HCT116 (cell line): Measurements from ENCODE around the gene UGT1A3. TPM values are rescaled to one million over a fixed set of nuclear protein-coding genes. Genes with fewer than 3 reads are reported as not detected.

Source experiments
- ATAC-seq: fragments of 200-7000 bp; cut with Tn5 transposase; 2 replicates; pipeline ENCODE4 v1.9.1; 2020; ENCODE audit warnings: mild to moderate bottlenecking, moderate library complexity
- BruUV-seq: library from RNA; stranded (reverse); fragments of 400-500 nt; replicated peaks from 2 replicates; lab custom pipeline; 2021; lab: Mats Ljungman, UMichigan
- CTCF ChIA-PET: fragments of 300-600 bp; sonication (Branson Sonifier 250); formaldehyde crosslinking; loops from one replicate; lab custom pipeline; 2021; ENCODE audit warnings: antibody characterized with exemption; lab: Charles Lee
- POLR2A ChIA-PET: fragments of 300-600, 350-600 bp; sonication (Branson Sonifier 250); formaldehyde crosslinking; loops from one replicate; lab custom pipeline; 2021; ENCODE audit warnings: antibody characterized with exemption; lab: Charles Lee
- RAD21 ChIA-PET, 2 experiments: fragments of 300-600 bp; sonication (Branson Sonifier 250); formaldehyde crosslinking; loops; one replicate each; lab custom pipeline; 2023; ENCODE audit warnings: low total read pairs in 2 of 2; ENCODE audit not compliant: uncharacterized antibody in 2 of 2, unreplicated experiment in 2 of 2, low non-redundant PET in 1 of 2; lab: Charles Lee
- DNase-seq: peaks from one replicate; pipeline ENCODE4 v3.0.0-alpha.2; 2010; ENCODE audit warnings: low read depth, low spot score
- H2AFZ ChIP-seq: fragments of 200-600 bp; shearing (Covaris generic), sonication (generic); 2 replicates; pipeline ENCODE4 v1.6.1; 2017; ENCODE audit warnings: low read depth, mixed run types, mixed read lengths, antibody characterized with exemption, low read length; ENCODE audit not compliant: poor library complexity, severe bottlenecking
- H3K27ac ChIP-seq: 2 replicates; pipeline ENCODE4 v1.5.1; 2012; ENCODE audit warnings: low read depth, low read length
- H3K27me3 ChIP-seq: fragments of 200-600 bp; sonication (generic); 2 replicates; pipeline ENCODE4 v1.6.1; 2016; ENCODE audit warnings: mixed run types, low read length, mixed read lengths; ENCODE audit not compliant: insufficient read depth
- H3K36me3 ChIP-seq, 2 experiments: fragments of 200-500 bp in 1 of 2; fragments of 200-600 bp in 1 of 2; sonication (Bioruptor generic) in 1 of 2; sonication (generic) in 1 of 2; 2 replicates each; pipeline versions ENCODE4 v1.5.1 to v1.6.1; 2014 to 2016; ENCODE audit warnings: low read length in 2 of 2, inconsistent platforms in 1 of 2, mixed read lengths in 1 of 2, mixed run types in 1 of 2; ENCODE audit not compliant: insufficient read depth in 2 of 2, control insufficient read depth in 1 of 2
- H3K4me1 ChIP-seq, 2 experiments: fragments of 200-600 bp in 1 of 2; sonication (generic) in 1 of 2; 2 replicates each; pipeline versions ENCODE4 v1.5.1 to v1.6.1; 2012 to 2017; ENCODE audit warnings: low read length in 2 of 2, inconsistent platforms in 1 of 2, mild to moderate bottlenecking in 1 of 2, mixed read lengths in 1 of 2, mixed run types in 1 of 2, moderate library complexity in 1 of 2; ENCODE audit not compliant: insufficient read depth in 2 of 2, control insufficient read depth in 1 of 2
- H3K4me2 ChIP-seq: fragments of 200-600 bp; sonication (generic); 2 replicates; pipeline ENCODE4 v1.6.1; 2017; ENCODE audit warnings: mixed run types, low read length, mixed read lengths
- H3K4me3 ChIP-seq, 2 experiments: fragments of 200-600 bp in 1 of 2; sonication (generic) in 1 of 2; replicated peaks in 1 of 2; 2 replicates each; pipeline ENCODE4 v1.5.1; 2011 to 2016; ENCODE audit warnings: low read length in 2 of 2, control low read depth in 1 of 2, low read depth in 1 of 2, mild to moderate bottlenecking in 1 of 2, mixed read lengths in 1 of 2, mixed run types in 1 of 2
- H3K79me2 ChIP-seq: fragments of 200-600 bp; sonication (generic); 2 replicates; pipeline ENCODE4 v1.6.1; 2017; ENCODE audit warnings: mild to moderate bottlenecking, mixed run types, low read length, moderate library complexity, mixed read lengths; ENCODE audit not compliant: insufficient read depth
- H3K9ac ChIP-seq: fragments of 200-600 bp; sonication (generic); 2 replicates; pipeline ENCODE4 v1.6.1; 2016; ENCODE audit warnings: low read length, mixed read lengths
- H3K9me2 ChIP-seq: fragments of 200-600 bp; sonication (generic), shearing (Covaris generic); 2 replicates; pipeline ENCODE4 v1.6.1; 2017; ENCODE audit warnings: mixed run types, mild to moderate bottlenecking, moderate library complexity; ENCODE audit not compliant: insufficient read depth
- H3K9me3 ChIP-seq, 2 experiments: fragments of 200-500 bp in 1 of 2; fragments of 200-600 bp in 1 of 2; sonication (Bioruptor generic) in 1 of 2; sonication (generic) in 1 of 2; 2 replicates each; pipeline ENCODE4 v1.6.1; 2014 to 2017; ENCODE audit warnings: low read length in 2 of 2, mixed read lengths in 2 of 2, inconsistent platforms in 1 of 2, low read depth in 1 of 2, mild to moderate bottlenecking in 1 of 2, mixed run types in 1 of 2, moderate library complexity in 1 of 2; ENCODE audit not compliant: control insufficient read depth in 1 of 2, insufficient read depth in 1 of 2
- H4K20me1 ChIP-seq: fragments of 200-600 bp; sonication (generic), shearing (Covaris generic); 2 replicates; pipeline ENCODE4 v1.6.1; 2017; ENCODE audit warnings: mixed run types, mild to moderate bottlenecking, moderate library complexity; ENCODE audit not compliant: insufficient read depth
- CBX3 ChIP-seq: IDR thresholded peaks from 2 replicates; pipeline ENCODE4 v1.6.1; 2012; ENCODE audit warnings: low read depth
- CEBPB ChIP-seq: IDR thresholded peaks from 2 replicates; pipeline ENCODE4 v1.6.1; 2012; ENCODE audit warnings: low read depth
- EGR1 ChIP-seq: IDR thresholded peaks from 2 replicates; pipeline ENCODE4 v1.6.1; 2012; ENCODE audit warnings: low read depth
- ELF1 ChIP-seq: IDR thresholded peaks from 2 replicates; pipeline ENCODE4 v1.6.1; 2012; ENCODE audit warnings: low read depth, borderline replicate concordance
- EZH2phosphoT487 ChIP-seq: fragments of 200-600 bp; IDR thresholded peaks from 2 replicates; pipeline ENCODE4 v1.6.1; 2018; ENCODE audit warnings: antibody characterized with exemption, borderline replicate concordance
- FOSL1 ChIP-seq: IDR thresholded peaks from 2 replicates; pipeline ENCODE4 v1.6.1; 2012; ENCODE audit warnings: low read depth
- JUND ChIP-seq: IDR thresholded peaks from 2 replicates; pipeline ENCODE4 v1.6.1; 2012
- POLR2A ChIP-seq: IDR thresholded peaks from 2 replicates; pipeline ENCODE4 v1.7.0; 2011; ENCODE audit warnings: borderline replicate concordance; ENCODE audit not compliant: insufficient read depth, insufficient read length; ENCODE audit errors: extremely low read depth
- POLR2AphosphoS5 ChIP-seq: IDR thresholded peaks from 2 replicates; pipeline ENCODE4 v1.6.1; 2011; ENCODE audit warnings: mild to moderate bottlenecking, low read depth, low read length, moderate library complexity
- RAD21 ChIP-seq: IDR thresholded peaks from 2 replicates; pipeline ENCODE4 v1.6.1; 2012; ENCODE audit warnings: low read depth, mild to moderate bottlenecking
- SIN3A ChIP-seq: IDR thresholded peaks from 2 replicates; pipeline ENCODE4 v1.6.1; 2012; ENCODE audit warnings: low read depth
- SP1 ChIP-seq: IDR thresholded peaks from 2 replicates; pipeline ENCODE4 v1.6.1; 2012; ENCODE audit warnings: low read depth
- TCF7L2 ChIP-seq: IDR thresholded peaks from 2 replicates; pipeline ENCODE4 v1.7.0; 2011; ENCODE audit warnings: borderline replicate concordance, inconsistent platforms; ENCODE audit not compliant: insufficient read depth, insufficient read length; ENCODE audit errors: extremely low read depth
- YY1 ChIP-seq: IDR thresholded peaks from 2 replicates; pipeline ENCODE4 v1.6.1; 2011; ENCODE audit warnings: low read length, low read depth, moderate library complexity, mild to moderate bottlenecking; ENCODE audit not compliant: insufficient replicate concordance; ENCODE audit errors: extremely low read depth
- ZFX ChIP-seq: fragments of 450-650 bp; IDR thresholded peaks from 2 replicates; pipeline ENCODE4 v1.6.1; 2017
- ZNF274 ChIP-seq: fragments of 200-500 bp; sonication (Bioruptor generic); IDR thresholded peaks from 2 replicates; pipeline ENCODE4 v1.6.1; 2014; ENCODE audit warnings: mild to moderate bottlenecking, low read depth, low read length, inconsistent platforms
- intact Hi-C: fragments of 100-400 bp; cut with micrococcal nuclease; formaldehyde crosslinking; loops from 2 replicates; pipeline ENCODE4 v1.10.0; 2022
- total RNA-seq: library from RNA; stranded (reverse); gene quantifications from one replicate; pipeline ENCODE4 v1.2.1, GENCODE V29; 2021; ENCODE audit not compliant: unreplicated experiment
- TF ChIP-seq, protein P1 (sequence below): IDR thresholded peaks from 2 replicates; pipeline ENCODE4 v1.6.1; 2012
- TF ChIP-seq, protein P2 (sequence below): IDR thresholded peaks from 2 replicates; pipeline ENCODE4 v1.6.1; 2012; ENCODE audit warnings: low read depth
- TF ChIP-seq, protein P3 (sequence below), 3 experiments: fragments of 200-600 bp in 1 of 3; sonication (generic) in 1 of 3; IDR thresholded peaks in 2 of 3; conservative IDR thresholded peaks in 1 of 3; 2 replicates each; pipeline ENCODE4 v1.5.1; 2012 to 2017; ENCODE audit warnings: low read depth in 2 of 3, low read length in 2 of 3, antibody characterized with exemption in 1 of 3, borderline replicate concordance in 1 of 3, control low read depth in 1 of 3, mild to moderate bottlenecking in 1 of 3, mixed read lengths in 1 of 3, mixed run types in 1 of 3, moderate library complexity in 1 of 3; ENCODE audit not compliant: insufficient read depth in 1 of 3

The UGT1A3 gene
- total RNA-seq, 1 experiment from 2014 or later = not detected

DNA sequence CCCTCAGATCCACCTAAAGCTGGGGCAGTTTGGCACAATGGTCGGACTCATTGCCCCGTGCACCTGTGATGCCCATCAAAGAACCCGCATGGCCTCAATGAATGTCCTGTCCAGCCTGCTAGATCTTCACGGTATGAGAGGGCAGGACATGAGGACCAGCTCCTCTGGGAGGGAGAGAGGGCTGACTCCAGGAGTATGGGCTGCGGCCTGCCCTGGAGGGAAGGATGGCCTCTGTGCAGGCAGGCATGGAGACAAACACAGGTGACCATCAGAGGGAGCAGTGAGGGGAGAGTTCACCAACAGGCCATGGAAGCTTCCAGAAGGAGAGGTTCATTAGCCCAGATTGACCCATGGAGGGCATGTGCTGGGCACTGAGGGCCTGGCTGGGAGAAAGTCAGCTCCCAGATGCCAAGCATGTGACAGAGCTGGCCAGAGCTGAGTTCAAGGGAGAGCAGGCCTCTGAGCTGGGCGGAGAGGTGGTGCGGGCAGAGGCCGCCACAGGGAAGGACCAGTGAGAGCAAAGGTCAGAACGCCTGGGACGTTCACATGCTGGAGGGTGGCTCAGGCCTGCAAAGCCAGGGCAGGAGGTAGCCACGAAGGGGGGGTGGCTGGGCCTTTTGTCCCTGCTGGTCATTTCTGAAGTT is 89.3 kb downstream of the UGT1A3 start:
- H4K20me1 ChIP-seq = no peaks in the 10 kb centered on the region
- intact Hi-C loops = no loop called here

More for the DNA sequence above, 89.3 kb downstream of the UGT1A3 start:
- Histone ChIP-seq H3K27me3 (no peaks in the 10 kb centered on the region), H3K36me3 (no peaks in the 10 kb centered on the region), H3K4me1 (no peaks in the 10 kb centered on the region), H3K27ac (no peak overlapping the region), H3K9ac (no peak overlapping the region), H3K9me2 (no peaks in the 10 kb centered on the region), H2AFZ (no peak overlapping the region), H3K9me3 (no peaks in the 10 kb centered on the region), H3K79me2 (no peaks in the 10 kb centered on the region), H3K4me3 (no peak overlapping the region), H3K4me2 (no peak overlapping the region)
- ChIA-PET CTCF (no interaction called here), RAD21 (no interaction called here), POLR2A (no interaction called here)
- ATAC-seq (no peak), DNase-seq (no peak)
- no TSS peak for BruUV-seq
- TF ChIP-seq FOSL1 = no peak
- TF ChIP-seq EGR1 = no peak
- no peak for TF ChIP-seq RAD21
- no peak for TF ChIP-seq CEBPB
- no peak for TF ChIP-seq TCF7L2
- no peak for TF ChIP-seq CBX3
- TF ChIP-seq, protein P1, sequence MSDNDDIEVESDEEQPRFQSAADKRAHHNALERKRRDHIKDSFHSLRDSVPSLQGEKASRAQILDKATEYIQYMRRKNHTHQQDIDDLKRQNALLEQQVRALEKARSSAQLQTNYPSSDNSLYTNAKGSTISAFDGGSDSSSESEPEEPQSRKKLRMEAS = no peak
- TF ChIP-seq, protein P2, sequence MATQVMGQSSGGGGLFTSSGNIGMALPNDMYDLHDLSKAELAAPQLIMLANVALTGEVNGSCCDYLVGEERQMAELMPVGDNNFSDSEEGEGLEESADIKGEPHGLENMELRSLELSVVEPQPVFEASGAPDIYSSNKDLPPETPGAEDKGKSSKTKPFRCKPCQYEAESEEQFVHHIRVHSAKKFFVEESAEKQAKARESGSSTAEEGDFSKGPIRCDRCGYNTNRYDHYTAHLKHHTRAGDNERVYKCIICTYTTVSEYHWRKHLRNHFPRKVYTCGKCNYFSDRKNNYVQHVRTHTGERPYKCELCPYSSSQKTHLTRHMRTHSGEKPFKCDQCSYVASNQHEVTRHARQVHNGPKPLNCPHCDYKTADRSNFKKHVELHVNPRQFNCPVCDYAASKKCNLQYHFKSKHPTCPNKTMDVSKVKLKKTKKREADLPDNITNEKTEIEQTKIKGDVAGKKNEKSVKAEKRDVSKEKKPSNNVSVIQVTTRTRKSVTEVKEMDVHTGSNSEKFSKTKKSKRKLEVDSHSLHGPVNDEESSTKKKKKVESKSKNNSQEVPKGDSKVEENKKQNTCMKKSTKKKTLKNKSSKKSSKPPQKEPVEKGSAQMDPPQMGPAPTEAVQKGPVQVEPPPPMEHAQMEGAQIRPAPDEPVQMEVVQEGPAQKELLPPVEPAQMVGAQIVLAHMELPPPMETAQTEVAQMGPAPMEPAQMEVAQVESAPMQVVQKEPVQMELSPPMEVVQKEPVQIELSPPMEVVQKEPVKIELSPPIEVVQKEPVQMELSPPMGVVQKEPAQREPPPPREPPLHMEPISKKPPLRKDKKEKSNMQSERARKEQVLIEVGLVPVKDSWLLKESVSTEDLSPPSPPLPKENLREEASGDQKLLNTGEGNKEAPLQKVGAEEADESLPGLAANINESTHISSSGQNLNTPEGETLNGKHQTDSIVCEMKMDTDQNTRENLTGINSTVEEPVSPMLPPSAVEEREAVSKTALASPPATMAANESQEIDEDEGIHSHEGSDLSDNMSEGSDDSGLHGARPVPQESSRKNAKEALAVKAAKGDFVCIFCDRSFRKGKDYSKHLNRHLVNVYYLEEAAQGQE = no peak
- TF ChIP-seq POLR2AphosphoS5 = no peak
- TF ChIP-seq, protein P3, sequence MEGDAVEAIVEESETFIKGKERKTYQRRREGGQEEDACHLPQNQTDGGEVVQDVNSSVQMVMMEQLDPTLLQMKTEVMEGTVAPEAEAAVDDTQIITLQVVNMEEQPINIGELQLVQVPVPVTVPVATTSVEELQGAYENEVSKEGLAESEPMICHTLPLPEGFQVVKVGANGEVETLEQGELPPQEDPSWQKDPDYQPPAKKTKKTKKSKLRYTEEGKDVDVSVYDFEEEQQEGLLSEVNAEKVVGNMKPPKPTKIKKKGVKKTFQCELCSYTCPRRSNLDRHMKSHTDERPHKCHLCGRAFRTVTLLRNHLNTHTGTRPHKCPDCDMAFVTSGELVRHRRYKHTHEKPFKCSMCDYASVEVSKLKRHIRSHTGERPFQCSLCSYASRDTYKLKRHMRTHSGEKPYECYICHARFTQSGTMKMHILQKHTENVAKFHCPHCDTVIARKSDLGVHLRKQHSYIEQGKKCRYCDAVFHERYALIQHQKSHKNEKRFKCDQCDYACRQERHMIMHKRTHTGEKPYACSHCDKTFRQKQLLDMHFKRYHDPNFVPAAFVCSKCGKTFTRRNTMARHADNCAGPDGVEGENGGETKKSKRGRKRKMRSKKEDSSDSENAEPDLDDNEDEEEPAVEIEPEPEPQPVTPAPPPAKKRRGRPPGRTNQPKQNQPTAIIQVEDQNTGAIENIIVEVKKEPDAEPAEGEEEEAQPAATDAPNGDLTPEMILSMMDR (IDR thresholded peaks at IDR 0.05 in 2 of 3, conservative IDR thresholded peaks at IDR 0.05 in 1 of 3; ENCODE audit: borderline replicate concordance in 1 of 3, insufficient read depth in 1 of 3, low read depth in 2 of 3, low read length in 2 of 3) = no peak
- no peak for TF ChIP-seq SIN3A
- TF ChIP-seq ZFX = no peak
- TF ChIP-seq POLR2A = no peak
- no peak for TF ChIP-seq ELF1
- no peak for TF ChIP-seq YY1
- TF ChIP-seq JUND = no peak
- no peak for TF ChIP-seq EZH2phosphoT487
- TF ChIP-seq SP1 = no peak
- TF ChIP-seq ZNF274 = no peak
